GM19099 (cell line): ENCODE measurements around the gene WNK2.

Experiments used
- POLR2A ChIP-seq: IDR thresholded peaks from 3 replicates; pipeline ENCODE4 v1.6.1; 2011; ENCODE audit warnings: low read depth; ENCODE audit not compliant: insufficient read length; ENCODE audit errors: extremely low read depth

Gene WNK2

DNA sequence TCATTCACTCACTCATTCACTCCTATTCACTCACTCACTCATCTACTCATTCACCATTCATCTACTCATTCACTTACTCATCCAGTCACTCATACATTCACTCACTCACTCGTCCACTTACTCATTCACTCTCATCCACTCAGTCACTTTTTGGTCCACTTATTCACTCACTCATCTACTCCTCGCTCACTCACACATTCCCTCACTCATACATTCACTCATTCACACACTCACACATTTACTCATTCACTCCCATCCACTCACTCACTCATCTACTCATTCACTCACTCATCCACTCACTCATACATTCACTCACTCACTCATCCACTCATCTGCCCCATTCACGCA lies 27.7 kb downstream of the WNK2 start:
- no peak for TF ChIP-seq POLR2A

DNA sequence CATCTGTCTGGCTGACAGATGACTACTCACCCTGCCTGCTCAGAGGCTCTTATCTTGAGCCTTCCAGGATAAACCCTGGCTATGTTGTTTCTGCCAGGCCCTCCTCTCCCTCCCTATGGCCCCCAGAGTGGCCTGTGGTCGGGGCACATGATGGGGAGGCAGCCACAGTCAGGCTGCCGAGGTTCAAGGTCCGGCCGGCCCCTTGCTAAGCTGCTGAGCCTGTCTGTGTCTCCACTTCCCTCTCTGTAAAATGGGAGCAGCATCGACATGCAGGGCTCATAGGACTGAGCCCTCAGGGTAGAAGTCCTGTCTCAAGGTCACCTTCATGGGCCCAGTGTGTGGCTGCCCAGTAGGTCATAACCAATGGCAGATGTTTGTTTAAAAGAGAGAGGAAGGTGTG lies 28.5 kb downstream of the WNK2 start:
- TF ChIP-seq POLR2A: no peak

DNA sequence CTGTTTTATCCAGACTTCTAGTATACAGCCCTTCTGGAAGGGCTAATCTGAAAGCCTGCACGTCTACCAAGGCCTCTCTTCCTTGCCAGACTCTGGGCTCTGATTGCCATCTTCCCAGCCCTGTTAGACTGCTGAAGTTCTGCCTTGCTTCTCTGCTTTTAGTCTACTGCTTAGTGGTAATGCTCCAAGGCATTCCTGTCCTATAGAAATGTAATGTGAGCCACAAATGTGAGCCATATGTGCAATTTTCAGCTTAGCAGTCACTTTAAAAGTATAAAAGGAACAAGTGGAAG lies 32.1 kb downstream of the WNK2 start:
- no peak for TF ChIP-seq POLR2A

DNA sequence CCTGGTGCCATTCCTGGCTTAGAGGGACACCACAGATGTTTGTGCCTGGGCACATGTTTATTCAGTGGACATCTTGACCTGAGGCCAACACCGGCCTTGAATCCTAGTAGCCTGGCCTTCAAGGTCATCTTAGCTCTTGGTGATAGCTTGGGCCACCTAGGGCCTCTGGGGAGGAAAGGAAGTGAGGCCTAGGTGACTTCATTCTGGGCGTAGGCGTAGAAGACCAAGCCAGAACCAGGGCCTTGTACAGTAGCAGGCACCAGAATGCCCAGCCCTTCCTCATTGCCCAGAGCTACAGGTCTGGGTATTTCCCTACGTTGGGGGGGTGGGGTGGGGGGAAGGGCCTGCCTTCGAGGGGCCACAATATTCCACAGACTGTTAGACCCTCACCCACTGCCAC lies 33.8 kb downstream of the WNK2 start:
- no peak for TF ChIP-seq POLR2A

DNA sequence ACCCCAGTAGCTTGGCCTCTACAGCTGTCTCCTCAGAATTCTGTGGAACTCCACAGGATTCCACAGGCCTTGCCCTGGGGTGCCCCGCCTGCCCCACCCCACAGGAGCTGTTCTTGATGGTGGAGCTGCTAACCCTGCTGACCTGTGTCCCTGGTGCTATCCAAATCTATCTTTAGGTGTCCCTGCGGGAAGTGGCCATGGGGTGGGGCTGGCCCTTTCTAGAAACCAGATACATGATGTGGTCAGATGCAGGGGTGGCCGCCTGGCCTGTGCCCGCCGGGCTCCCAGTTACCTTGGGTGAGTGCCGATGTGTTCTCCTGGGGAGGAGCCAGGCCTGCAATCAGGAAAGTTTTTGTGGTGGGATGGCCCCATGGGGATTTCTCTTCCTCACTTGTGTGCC lies 34.2 kb downstream of the WNK2 start:
- no peak for TF ChIP-seq POLR2A

DNA sequence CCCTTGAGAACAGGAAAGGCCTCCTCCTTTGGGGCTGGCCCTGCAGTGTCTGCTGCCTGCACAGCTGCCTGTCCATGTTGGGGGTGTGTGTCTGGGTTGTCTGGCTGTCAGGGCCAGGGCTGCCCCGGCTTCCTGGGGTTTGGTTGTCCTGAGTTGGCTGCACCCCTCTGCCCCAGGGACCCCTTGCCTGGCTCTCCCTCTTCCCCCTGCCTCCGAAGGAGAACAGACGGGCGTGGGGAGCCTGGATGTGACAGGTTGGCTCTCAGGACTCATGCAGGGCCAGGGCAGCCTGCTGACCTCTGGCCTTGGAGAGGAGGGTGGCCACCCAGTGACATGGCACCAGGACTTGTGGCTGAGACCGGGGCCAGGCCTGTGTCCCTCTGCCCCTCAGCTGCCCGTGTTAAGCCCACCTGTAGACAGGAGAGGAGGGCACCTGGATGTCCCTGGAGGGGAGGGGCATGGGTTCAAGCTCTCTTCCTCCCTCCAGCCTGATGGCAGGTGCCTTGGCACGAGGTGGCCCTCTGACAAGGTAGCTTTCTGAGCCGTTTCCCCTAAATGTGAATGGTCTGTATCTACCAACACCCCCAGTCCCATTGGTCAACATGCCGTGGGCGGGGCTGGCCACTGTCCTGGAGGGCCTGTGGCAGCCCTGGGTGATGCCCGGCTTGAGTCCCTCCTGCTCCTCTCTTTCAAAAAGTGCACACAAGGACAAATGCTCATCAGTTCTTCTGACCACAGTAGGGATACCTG lies 34.9 kb downstream of the WNK2 start:
- TF ChIP-seq POLR2A: no peak

DNA sequence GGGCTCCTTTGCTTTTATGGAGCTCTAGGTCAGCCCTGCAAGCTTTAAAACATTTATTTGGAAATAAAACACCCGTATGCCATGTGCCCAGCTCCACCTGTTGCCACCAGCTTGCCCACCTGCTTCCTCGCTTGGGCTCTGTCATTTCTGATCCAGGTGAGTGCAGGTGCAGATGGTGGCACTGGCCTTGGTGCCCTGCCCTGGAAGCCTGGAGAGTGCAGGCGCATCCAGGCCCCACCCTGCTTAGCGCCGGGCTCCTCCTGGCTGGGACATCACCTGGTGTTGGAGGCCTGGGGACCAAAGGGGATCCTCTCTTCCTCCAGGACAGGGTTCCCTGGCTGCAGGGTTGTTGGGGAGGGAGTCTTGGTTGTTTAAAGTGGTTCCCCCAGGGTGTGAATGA lies 35.8 kb downstream of the WNK2 start:
- TF ChIP-seq POLR2A: no peak

DNA sequence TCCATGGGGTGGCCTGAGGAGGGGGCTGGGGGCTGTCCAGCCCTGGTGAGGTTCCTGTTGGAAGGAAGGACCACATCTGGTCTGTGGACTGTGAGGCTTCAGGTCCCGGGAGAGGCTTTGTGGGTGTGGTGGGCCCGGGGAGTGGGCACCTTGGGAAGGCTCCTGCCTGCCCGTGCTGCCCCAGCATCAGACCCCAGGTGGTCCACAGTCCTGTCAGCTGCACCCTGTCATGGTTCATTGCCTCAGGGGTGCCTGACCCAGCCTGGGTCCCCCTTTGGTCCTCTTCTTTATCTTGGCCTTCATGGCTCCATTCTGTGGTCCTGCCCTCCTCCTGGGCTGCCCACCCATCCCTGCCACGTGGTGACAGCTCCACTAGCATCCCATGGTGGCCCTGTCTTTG lies 36.7 kb downstream of the WNK2 start:
- TF ChIP-seq POLR2A: no peak

DNA sequence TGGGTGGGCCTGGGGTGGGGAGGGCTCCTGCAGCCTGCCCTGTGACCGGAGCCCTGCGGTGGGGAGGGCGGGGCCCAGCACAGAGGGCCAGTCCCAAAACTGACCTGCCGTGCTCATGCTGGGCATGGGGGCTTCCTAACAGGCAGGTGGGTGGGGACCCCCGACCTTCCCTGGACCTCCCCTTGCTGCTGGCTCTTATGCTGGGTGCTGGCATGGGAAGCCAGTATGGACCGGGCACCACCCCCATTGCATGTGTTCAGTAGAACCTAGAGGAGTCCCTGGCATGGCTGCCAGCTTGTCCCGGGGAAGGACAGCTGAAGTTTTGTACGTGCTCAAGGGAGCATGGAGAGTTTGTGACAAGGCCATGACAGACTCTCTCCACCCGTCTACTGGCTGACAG lies 37.1 kb downstream of the WNK2 start:
- no peak for TF ChIP-seq POLR2A

DNA sequence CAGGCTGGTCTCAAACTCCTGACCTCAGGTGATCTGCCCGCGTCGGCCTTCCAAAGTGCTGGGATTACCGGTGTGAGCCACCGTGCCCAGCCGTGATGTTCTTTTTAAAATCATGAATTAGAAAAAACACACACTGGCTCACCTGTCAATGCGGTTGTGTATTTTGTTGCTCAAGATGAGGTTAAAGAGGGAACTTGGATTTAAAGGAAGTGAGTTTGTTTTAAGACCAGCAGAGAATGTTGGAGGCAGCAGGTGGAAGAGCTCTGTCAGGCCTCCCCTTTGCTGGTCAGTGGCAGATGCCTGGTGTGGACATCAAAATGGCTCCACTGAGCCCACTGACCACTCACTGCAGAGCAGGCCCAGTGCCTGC lies 38.9 kb downstream of the WNK2 start:
- no peak for TF ChIP-seq POLR2A

DNA sequence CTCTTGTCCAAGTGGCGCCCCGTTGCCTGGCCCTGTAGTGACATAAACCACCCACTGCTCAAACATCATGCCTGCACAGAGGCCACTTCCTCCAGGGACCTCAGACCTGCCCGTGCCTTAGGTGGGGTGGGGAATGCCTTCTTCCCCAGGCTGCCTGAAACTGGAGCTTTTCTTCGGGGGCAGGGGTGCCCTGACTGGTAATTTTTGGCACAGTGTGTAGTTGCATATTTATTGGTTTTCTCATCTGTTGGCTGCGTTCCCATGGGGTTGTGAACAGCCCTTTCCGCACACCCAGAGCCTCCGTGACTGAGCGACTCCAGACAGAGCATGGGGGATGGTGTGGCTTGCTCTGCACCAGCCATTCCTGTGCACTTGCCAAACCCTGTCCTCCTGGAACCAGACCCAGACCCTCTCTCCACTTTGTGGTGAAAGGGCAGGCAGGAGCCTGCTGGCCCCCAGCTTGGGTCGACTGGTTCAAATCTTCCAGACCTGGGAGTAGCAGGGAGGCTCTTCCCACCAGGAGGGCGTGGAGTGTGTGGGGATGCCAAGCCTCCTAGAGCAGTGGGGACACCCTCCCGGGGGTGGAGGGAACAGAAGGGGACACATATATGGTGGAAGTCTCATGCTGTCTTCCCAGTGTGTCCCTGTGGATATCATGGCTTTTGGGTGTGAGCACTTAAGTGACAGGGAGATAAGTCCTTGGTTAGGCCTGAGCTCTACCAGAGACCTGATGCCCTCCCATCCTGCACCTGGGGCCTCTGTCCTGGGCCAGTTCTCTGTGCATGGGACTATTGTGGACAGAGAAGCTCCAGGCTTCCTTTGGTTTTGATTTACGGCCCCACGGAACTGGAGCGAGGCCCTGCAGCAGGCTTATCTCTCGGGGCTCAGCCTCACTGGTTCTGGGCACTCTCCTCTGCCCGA lies 39.6 kb downstream of the WNK2 start:
- TF ChIP-seq POLR2A: no peak

DNA sequence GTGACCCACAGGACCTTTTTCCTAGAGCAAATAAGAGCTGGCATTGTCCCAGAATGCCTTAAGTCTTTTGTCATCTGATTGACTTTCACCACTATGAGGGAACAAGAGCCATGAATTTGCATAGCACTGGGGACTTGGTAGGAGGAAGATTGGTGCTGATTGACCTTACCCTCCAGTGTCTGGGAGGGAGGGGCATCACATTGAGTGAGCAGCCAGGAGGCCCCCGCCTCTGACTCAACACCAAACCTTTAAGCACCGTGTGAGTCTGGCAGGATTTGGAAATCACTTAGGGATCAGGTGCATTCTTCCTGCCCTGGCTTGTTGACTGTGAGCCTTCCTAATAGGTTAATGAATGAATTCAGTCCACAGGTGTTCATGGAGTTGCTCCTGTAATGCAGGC lies 40.7 kb downstream of the WNK2 start:
- no peak for TF ChIP-seq POLR2A

DNA sequence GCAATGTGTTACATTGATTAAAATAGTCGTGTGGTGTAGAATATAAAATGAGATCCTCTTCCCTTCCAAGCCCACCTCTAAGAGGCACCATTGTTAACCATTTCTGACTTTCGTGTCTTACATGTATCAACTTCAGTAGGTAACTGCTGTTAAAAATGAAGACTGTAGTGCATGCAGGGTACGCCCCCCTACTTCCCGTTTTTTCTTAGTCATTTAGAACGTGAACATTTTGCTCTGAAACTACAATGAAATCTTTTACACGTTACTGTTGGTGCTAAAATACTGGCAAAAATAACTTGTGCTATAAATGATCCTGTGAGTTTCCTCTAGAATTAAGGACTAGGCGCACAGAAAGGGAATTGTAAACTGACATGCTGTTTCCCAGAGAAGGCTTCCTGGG lies 41.5 kb downstream of the WNK2 start:
- no peak for TF ChIP-seq POLR2A

DNA sequence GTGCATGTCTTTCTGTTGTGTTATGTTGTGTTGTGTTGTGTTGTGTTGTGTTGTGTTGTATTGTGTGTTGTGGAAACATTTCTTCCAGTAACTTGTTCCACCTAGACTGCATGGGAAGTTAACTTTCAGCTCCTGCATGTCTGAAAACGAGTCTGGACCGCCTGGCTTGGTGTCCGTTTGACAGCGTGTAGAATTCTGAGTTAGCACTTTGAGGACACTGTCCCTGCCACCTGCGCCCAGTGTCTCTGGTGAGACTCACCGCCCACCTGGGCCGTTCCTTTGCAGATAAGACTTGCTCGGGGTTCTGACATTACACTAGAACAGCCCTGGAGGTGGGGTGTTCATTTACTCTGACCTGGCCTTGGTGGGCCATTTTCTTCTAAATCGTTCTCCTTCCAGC lies 42.0 kb downstream of the WNK2 start:
- TF ChIP-seq POLR2A: no peak

DNA sequence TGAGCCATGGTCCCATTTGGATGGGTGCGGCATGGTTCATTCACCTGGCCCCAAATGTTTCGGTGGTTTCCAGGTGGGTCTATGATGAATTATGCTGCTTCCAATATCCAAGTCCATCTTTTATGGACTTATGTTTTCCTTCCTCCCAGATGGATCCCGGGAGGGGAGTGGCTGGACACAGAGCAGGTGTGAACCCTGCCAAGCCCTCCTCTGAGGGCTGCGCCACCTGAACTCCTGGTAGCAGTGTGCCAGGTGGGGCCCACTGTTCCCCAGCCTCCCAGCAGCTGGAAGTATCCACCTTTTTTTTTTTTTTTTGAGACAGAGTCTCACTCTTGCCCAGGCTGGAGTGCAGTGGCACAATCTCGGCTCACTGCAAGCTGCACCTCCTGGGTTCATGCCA lies 42.9 kb downstream of the WNK2 start:
- TF ChIP-seq POLR2A: no peak

DNA sequence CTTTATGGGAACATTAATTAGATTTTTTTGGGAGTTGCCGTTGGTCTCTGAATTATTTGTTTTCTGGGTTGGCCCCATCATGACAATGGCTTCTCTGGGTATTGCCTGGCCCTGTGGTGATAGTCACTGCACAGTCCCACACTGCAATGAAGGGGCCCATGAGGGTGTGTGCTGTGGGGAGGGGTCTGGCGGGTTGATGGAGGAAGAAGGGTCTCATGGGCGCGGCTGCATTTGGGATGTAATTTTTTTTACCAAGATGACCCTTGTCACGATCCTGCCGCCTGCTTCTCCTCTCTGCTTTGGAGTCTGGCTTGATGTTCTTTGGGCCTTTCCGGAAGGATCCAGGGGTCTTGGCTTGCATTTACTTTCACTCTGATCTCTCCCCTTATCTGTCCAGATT lies 44.1 kb downstream of the WNK2 start:
- no peak for TF ChIP-seq POLR2A
